Ovary (tissue), 3 donors: ENCODE data around the gene FLOT1.

ENCODE experiments used
- CTCF ChIP-seq, 3 donors: fragments of 450-650 bp in 2 of 3; fragments of 200-600 bp in 1 of 3; IDR thresholded peaks; one replicate each; pipeline versions ENCODE4 v1.5.1 to v1.8.0; 2016 to 2022; ENCODE audit warnings: antibody characterized with exemption in 3 of 3, mild to moderate bottlenecking in 1 of 3
- POLR2A ChIP-seq: fragments of 450-650 bp; IDR thresholded peaks from one replicate; pipeline ENCODE4 v1.6.1; 2017; ENCODE audit warnings: antibody characterized with exemption, mild to moderate bottlenecking, moderate library complexity
- donor health status: DM: no; HTN: no; CAD: no.

- TF ChIP-seq POLR2A (no peak), CTCF (IDR thresholded peaks at IDR 0.05) (no peak)
Observed at GRCh38 chr6:30703821-30704220, 38.7 kb downstream of the FLOT1 start.
